Vagina (tissue), 2 donors: ENCODE data around the gene WDR87. TPM values are rescaled to one million over a fixed set of nuclear protein-coding genes. Genes with fewer than 3 reads are reported as not detected.

Experiments
- DNase-seq, 2 donors: peaks; one replicate each; pipeline ENCODE4 v3.0.0-alpha.2; 2017; ENCODE audit errors: extremely low spot score in 2 of 2
- H3K27ac ChIP-seq: fragments of 200-600 bp; sonication (generic); one replicate; pipeline ENCODE4 v1.5.1; 2019
- H3K27me3 ChIP-seq: fragments of 200-600 bp; sonication (generic); one replicate; pipeline ENCODE4 v1.5.1; 2019
- H3K36me3 ChIP-seq, 2 donors: fragments of 200-600 bp; sonication (generic); one replicate each; pipeline ENCODE4 v1.5.1; 2017 to 2019
- H3K4me1 ChIP-seq: fragments of 200-600 bp; sonication (generic); one replicate; pipeline ENCODE4 v1.5.1; 2019
- H3K4me3 ChIP-seq, 2 donors: fragments of 200-600 bp; sonication (generic); 1 replicate in 1 of 2; 2 replicates in 1 of 2; pipeline ENCODE4 v1.5.1; 2016 to 2019
- H3K9me3 ChIP-seq: fragments of 200-600 bp; sonication (generic); one replicate; pipeline ENCODE4 v1.5.1; 2019
- CTCF ChIP-seq, 3 experiments: fragments of 450-650 bp in 2 of 3; fragments of 200-600 bp in 1 of 3; sonication (generic) in 1 of 3; IDR thresholded peaks; one replicate each; pipeline ENCODE4 v1.5.1; 2017 to 2019; ENCODE audit warnings: antibody characterized with exemption in 3 of 3, mild to moderate bottlenecking in 2 of 3, moderate library complexity in 2 of 3
- POLR2A ChIP-seq, 2 donors: fragments of 450-650 bp; IDR thresholded peaks; one replicate each; pipeline ENCODE4 v1.6.1; 2017; ENCODE audit warnings: antibody characterized with exemption in 2 of 2, mild to moderate bottlenecking in 2 of 2, moderate library complexity in 2 of 2
- POLR2AphosphoS5 ChIP-seq, 2 donors: sonication (generic); formaldehyde crosslinking; IDR thresholded peaks; one replicate each; pipeline ENCODE4 v1.9.0; 2017; ENCODE audit warnings: antibody characterized with exemption in 2 of 2, mild to moderate bottlenecking in 2 of 2, low read depth in 1 of 2; ENCODE audit not compliant: insufficient read depth in 1 of 2
- intact Hi-C: fragments of 100-400 bp; cut with DNase I; formaldehyde crosslinking; loops from one replicate; pipeline ENCODE4 v1.15.1; 2023
- total RNA-seq: library from RNA; depleted of rRNA; stranded (reverse); fragments of >200 nt; gene quantifications from one replicate; pipeline ENCODE4 v1.2.3, GENCODE V29; 2016

The WDR87 gene
- total RNA-seq, 1 donor from 2014 or later: not detected

GRCh38 chr19:37886571-37886970, 19.8 kb downstream of the WDR87 start:
- intact Hi-C loops: no loop called here
- no peaks in the 10 kb centered on the region for H3K4me1 ChIP-seq
- no peaks in the 10 kb centered on the region for H3K27me3 ChIP-seq
- no peak for DNase-seq
- TF ChIP-seq POLR2A (IDR thresholded peaks at IDR 0.05): no peak
- TF ChIP-seq CTCF (IDR thresholded peaks at IDR 0.05): no peak
- TF ChIP-seq POLR2AphosphoS5 (IDR thresholded peaks at IDR 0.05; ENCODE audit: insufficient read depth in 1 of 2, low read depth in 1 of 2): no peak
- H3K4me3 ChIP-seq: no peak overlapping the region
- no peak overlapping the region for H3K27ac ChIP-seq
- H3K36me3 ChIP-seq: no peaks in the 10 kb centered on the region
- no peaks in the 10 kb centered on the region for H3K9me3 ChIP-seq

DNA sequence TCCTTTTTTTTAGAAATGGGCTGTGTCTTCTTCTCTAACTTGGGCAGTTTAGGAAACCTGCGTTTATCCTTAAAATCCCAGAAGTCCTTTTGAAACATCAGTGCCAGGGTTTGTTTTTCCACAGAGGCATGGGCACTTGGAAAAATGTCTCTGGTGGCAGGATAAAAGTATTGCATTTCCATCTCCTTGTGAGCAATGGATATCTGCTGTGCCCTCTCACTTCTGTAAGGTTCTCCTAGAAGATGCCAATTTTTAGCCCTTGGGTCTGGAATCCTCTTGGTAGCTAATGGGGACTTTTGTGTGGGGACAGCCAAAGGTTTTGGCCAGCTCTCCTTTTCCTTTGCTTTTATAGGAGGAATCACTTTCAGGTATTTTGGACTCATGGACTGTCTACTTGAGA, 21.0 kb downstream of the WDR87 start:
- TF ChIP-seq POLR2AphosphoS5 (IDR thresholded peaks at IDR 0.05; ENCODE audit: insufficient read depth in 1 of 2, low read depth in 1 of 2) (no peak), POLR2A (IDR thresholded peaks at IDR 0.05) (no peak)
- intact Hi-C loops: no loop called here
- H3K9me3 ChIP-seq: no peaks in the 10 kb centered on the region
- H3K27ac ChIP-seq: no peak overlapping the region
- H3K4me1 ChIP-seq: no peaks in the 10 kb centered on the region
- H3K36me3 ChIP-seq: no peaks in the 10 kb centered on the region
- H3K4me3 ChIP-seq: no peak overlapping the region
- no peaks in the 10 kb centered on the region for H3K27me3 ChIP-seq
- no peak for DNase-seq

GRCh38 chr19:37877147-37877546, 29.2 kb downstream of the WDR87 start:
- H3K9me3 ChIP-seq: no peaks in the 10 kb centered on the region
- no peaks in the 10 kb centered on the region for H3K27me3 ChIP-seq
- no peak for DNase-seq
- no peak for TF ChIP-seq CTCF (IDR thresholded peaks at IDR 0.05)
- no peak for TF ChIP-seq POLR2A (IDR thresholded peaks at IDR 0.05)
- TF ChIP-seq POLR2AphosphoS5 (IDR thresholded peaks at IDR 0.05; ENCODE audit: insufficient read depth in 1 of 2, low read depth in 1 of 2): no peak
- no peak overlapping the region for H3K4me3 ChIP-seq
- H3K36me3 ChIP-seq: no peaks in the 10 kb centered on the region
- H3K27ac ChIP-seq: no peak overlapping the region
- intact Hi-C loops: no loop called here
- no peaks in the 10 kb centered on the region for H3K4me1 ChIP-seq

DNA sequence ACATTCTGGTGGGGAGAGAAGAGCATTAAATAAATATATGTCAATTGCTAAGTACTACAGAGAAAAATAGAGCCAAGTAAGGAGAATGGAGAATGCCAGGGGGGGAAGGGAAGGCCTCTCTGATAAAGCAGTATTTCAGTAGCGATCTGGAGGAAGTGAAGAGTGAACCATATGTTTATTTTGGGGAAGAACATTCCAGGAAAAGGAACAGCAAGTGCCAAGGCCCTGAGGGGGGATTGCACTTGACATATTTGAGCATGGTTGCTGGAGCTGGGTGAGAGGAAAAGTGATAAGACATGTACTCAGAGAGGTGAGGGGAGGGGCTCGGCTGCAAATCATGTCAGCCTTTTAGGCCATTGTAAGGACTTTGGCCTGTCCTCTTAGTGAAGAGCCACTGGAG, 30.4 kb downstream of the WDR87 start:
- Histone ChIP-seq H3K27ac (no peak overlapping the region), H3K36me3 (no peaks in the 10 kb centered on the region), H3K9me3 (no peaks in the 10 kb centered on the region), H3K27me3 (no peaks in the 10 kb centered on the region), H3K4me1 (no peaks in the 10 kb centered on the region), H3K4me3 (no peak overlapping the region)
- no peak for DNase-seq
- intact Hi-C loops: no loop called here
- TF ChIP-seq CTCF (IDR thresholded peaks at IDR 0.05) (no peak), POLR2A (IDR thresholded peaks at IDR 0.05) (no peak), POLR2AphosphoS5 (IDR thresholded peaks at IDR 0.05; ENCODE audit: insufficient read depth in 1 of 2, low read depth in 1 of 2) (no peak)

GRCh38 chr19:37874784-37875183, 31.6 kb downstream of the WDR87 start:
- Histone ChIP-seq H3K36me3 (no peaks in the 10 kb centered on the region), H3K4me3 (no peak overlapping the region), H3K9me3 (no peaks in the 10 kb centered on the region), H3K27me3 (no peaks in the 10 kb centered on the region), H3K27ac (no peak overlapping the region), H3K4me1 (no peaks in the 10 kb centered on the region)
- DNase-seq: no peak
- intact Hi-C loops: no loop called here
- TF ChIP-seq POLR2A (IDR thresholded peaks at IDR 0.05): no peak
- no peak for TF ChIP-seq CTCF (IDR thresholded peaks at IDR 0.05)
- TF ChIP-seq POLR2AphosphoS5 (IDR thresholded peaks at IDR 0.05; ENCODE audit: insufficient read depth in 1 of 2, low read depth in 1 of 2): no peak

DNA sequence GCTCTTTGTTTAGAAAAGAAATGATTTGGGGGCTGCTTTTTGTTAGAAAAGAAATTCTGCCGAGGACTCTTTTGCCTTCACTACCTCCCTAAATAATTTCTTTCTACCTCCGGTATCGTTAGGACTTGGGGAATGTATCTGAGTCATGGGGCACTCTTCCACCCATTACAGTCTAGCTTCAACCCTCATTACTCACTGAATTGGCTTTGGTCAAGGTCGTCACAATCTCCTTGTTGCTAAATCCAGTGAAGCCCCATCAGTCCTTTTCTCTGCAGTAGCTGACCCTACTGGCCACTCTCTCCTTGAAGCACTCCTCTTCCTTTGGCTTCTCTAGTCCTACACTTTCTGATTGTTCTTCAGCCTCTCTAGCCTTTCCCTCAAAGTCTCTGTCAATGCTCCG, 34.0 kb downstream of the WDR87 start:
- intact Hi-C loops: no loop called here
- TF ChIP-seq CTCF (IDR thresholded peaks at IDR 0.05) (no peak), POLR2AphosphoS5 (IDR thresholded peaks at IDR 0.05; ENCODE audit: insufficient read depth in 1 of 2, low read depth in 1 of 2) (no peak), POLR2A (IDR thresholded peaks at IDR 0.05) (no peak)
- H3K27me3 ChIP-seq: no peaks in the 10 kb centered on the region

More for the DNA sequence above, 34.0 kb downstream of the WDR87 start:
- Histone ChIP-seq H3K36me3 (no peaks in the 10 kb centered on the region), H3K4me3 (no peak overlapping the region), H3K9me3 (no peaks in the 10 kb centered on the region), H3K4me1 (no peaks in the 10 kb centered on the region), H3K27ac (no peak overlapping the region)
- no peak for DNase-seq
